ENCODE data around the gene VTCN1.
"Not testable (repeated sequence)": the region's sequence is repeated elsewhere in the genome, so short reads cannot be mapped to it uniquely, and the experiment has no call there.

VTCN1 gene

DNA sequence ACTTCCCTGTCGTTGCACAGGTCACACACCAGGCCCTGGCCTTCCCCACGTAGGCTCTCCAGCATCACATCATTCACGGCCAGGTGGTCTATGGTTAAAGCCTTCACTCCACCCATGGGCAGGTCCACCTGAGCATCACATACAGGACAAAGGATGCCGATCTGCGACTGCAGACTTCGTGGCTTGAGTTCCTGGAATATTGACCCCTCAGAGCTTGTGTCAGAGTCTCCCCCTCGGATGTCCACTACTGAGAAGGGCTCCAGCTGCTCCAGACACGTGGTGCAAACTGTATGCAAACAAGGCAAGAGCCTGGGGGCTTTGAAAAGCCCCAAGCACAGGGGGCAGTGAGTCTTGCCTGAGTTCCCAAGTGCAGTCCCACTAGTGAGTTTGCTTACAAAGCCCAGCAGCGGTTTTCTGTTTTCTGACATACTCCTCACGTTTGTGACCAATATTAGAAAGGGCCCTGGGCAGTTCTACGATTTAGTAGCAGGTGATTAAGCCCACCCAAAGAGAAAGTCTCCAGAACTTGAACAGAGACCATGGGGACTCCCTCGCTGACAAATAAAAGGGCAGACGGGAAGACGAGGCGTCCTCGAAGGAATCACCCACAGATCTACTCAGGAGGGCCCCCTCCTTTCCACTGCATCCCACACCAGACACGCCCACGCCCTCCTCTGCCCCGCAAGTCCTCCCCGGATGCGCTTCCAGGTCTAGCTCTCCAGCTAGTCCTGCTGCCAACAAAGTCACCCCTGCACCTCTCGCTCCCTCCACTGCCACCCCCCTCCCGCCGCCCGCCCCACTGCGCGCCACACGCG is 89.7 kb downstream of the VTCN1 start (continued):
- TF ChIP-seq, protein P1, sequence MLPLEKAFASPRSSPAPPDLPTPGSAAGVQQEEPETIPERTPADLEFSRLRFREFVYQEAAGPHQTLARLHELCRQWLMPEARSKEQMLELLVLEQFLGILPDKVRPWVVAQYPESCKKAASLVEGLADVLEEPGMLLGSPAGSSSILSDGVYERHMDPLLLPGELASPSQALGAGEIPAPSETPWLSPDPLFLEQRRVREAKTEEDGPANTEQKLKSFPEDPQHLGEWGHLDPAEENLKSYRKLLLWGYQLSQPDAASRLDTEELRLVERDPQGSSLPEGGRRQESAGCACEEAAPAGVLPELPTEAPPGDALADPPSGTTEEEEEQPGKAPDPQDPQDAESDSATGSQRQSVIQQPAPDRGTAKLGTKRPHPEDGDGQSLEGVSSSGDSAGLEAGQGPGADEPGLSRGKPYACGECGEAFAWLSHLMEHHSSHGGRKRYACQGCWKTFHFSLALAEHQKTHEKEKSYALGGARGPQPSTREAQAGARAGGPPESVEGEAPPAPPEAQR (tag by site-specific recombination; IDR thresholded peaks at IDR 0.05), result no peak
- TF ChIP-seq ZNF529 (tag by site-specific recombination; IDR thresholded peaks at IDR 0.05; ENCODE audit: insufficient replicate concordance) (no peak), ZNF366 (tag by site-specific recombination; conservative IDR thresholded peaks at IDR 0.05) (0 out of 2 replicates have a peak, but pooled peaks have one; percentile 10), ZFHX2 (tag by site-specific recombination; conservative IDR thresholded peaks at IDR 0.05) (peak; percentile 83), ZNF391 (tag by site-specific recombination; IDR thresholded peaks at IDR 0.05; ENCODE audit: borderline replicate concordance, low read depth) (0 out of 2 replicates have a peak, but pooled peaks have one; percentile 33), ZNF132 (tag by site-specific recombination; IDR thresholded peaks at IDR 0.05; ENCODE audit: borderline replicate concordance) (no peak), ZNF184 (tag by site-specific recombination; IDR thresholded peaks at IDR 0.05) (no peak), EGR2 (tag by site-specific recombination; IDR thresholded peaks at IDR 0.05; ENCODE audit: low read depth) (peak; percentile 57; the same call in 1 of the 2 replicates), KLF9 (tag by site-specific recombination; IDR thresholded peaks at IDR 0.05; ENCODE audit: low read depth) (peak; percentile 73), ZNF677 (tag by site-specific recombination; IDR thresholded peaks at IDR 0.05) (no peak), HOXC10 (CRISPR knock-in tag; IDR thresholded peaks at IDR 0.05) (no peak), RBAK (tag by site-specific recombination; IDR thresholded peaks at IDR 0.05) (no peak), MZF1 (tag by site-specific recombination; IDR thresholded peaks at IDR 0.05; ENCODE audit: borderline replicate concordance) (no peak), ZNF354C (tag by site-specific recombination; IDR thresholded peaks at IDR 0.05; ENCODE audit: borderline replicate concordance, low read depth) (no peak), ZNF335 (tag by site-specific recombination; conservative IDR thresholded peaks at IDR 0.05) (peak; percentile 72), ZNF10 (tag by site-specific recombination; IDR thresholded peaks at IDR 0.05) (no peak), ZNF121 (tag by site-specific recombination; IDR thresholded peaks at IDR 0.05) (no peak), HOXA7 (CRISPR knock-in tag; IDR thresholded peaks at IDR 0.05; ENCODE audit: borderline replicate concordance) (no peak)
- TF ChIP-seq, protein P2, sequence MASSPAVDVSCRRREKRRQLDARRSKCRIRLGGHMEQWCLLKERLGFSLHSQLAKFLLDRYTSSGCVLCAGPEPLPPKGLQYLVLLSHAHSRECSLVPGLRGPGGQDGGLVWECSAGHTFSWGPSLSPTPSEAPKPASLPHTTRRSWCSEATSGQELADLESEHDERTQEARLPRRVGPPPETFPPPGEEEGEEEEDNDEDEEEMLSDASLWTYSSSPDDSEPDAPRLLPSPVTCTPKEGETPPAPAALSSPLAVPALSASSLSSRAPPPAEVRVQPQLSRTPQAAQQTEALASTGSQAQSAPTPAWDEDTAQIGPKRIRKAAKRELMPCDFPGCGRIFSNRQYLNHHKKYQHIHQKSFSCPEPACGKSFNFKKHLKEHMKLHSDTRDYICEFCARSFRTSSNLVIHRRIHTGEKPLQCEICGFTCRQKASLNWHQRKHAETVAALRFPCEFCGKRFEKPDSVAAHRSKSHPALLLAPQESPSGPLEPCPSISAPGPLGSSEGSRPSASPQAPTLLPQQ (tag by site-specific recombination; IDR thresholded peaks at IDR 0.05), result peak; percentile 18; the same call in 1 of the 2 replicates
- TF ChIP-seq, protein P3, sequence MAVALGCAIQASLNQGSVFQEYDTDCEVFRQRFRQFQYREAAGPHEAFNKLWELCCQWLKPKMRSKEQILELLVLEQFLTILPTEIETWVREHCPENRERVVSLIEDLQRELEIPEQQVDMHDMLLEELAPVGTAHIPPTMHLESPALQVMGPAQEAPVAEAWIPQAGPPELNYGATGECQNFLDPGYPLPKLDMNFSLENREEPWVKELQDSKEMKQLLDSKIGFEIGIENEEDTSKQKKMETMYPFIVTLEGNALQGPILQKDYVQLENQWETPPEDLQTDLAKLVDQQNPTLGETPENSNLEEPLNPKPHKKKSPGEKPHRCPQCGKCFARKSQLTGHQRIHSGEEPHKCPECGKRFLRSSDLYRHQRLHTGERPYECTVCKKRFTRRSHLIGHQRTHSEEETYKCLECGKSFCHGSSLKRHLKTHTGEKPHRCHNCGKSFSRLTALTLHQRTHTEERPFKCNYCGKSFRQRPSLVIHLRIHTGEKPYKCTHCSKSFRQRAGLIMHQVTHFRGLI (tag by site-specific recombination; IDR thresholded peaks at IDR 0.05), result no peak
- TF ChIP-seq, protein P4, sequence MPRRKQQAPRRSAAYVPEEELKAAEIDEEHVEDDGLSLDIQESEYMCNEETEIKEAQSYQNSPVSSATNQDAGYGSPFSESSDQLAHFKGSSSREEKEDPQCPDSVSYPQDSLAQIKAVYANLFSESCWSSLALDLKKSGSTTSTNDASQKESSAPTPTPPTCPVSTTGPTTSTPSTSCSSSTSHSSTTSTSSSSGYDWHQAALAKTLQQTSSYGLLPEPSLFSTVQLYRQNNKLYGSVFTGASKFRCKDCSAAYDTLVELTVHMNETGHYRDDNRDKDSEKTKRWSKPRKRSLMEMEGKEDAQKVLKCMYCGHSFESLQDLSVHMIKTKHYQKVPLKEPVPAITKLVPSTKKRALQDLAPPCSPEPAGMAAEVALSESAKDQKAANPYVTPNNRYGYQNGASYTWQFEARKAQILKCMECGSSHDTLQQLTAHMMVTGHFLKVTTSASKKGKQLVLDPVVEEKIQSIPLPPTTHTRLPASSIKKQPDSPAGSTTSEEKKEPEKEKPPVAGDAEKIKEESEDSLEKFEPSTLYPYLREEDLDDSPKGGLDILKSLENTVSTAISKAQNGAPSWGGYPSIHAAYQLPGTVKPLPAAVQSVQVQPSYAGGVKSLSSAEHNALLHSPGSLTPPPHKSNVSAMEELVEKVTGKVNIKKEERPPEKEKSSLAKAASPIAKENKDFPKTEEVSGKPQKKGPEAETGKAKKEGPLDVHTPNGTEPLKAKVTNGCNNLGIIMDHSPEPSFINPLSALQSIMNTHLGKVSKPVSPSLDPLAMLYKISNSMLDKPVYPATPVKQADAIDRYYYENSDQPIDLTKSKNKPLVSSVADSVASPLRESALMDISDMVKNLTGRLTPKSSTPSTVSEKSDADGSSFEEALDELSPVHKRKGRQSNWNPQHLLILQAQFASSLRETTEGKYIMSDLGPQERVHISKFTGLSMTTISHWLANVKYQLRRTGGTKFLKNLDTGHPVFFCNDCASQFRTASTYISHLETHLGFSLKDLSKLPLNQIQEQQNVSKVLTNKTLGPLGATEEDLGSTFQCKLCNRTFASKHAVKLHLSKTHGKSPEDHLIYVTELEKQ (tag by site-specific recombination; IDR thresholded peaks at IDR 0.05; ENCODE audit: borderline replicate concordance), result no peak
- TF ChIP-seq, protein P5, sequence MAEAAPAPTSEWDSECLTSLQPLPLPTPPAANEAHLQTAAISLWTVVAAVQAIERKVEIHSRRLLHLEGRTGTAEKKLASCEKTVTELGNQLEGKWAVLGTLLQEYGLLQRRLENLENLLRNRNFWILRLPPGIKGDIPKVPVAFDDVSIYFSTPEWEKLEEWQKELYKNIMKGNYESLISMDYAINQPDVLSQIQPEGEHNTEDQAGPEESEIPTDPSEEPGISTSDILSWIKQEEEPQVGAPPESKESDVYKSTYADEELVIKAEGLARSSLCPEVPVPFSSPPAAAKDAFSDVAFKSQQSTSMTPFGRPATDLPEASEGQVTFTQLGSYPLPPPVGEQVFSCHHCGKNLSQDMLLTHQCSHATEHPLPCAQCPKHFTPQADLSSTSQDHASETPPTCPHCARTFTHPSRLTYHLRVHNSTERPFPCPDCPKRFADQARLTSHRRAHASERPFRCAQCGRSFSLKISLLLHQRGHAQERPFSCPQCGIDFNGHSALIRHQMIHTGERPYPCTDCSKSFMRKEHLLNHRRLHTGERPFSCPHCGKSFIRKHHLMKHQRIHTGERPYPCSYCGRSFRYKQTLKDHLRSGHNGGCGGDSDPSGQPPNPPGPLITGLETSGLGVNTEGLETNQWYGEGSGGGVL (tag by site-specific recombination; IDR thresholded peaks at IDR 0.05), result peak; percentile 94
- TF ChIP-seq, protein P6, sequence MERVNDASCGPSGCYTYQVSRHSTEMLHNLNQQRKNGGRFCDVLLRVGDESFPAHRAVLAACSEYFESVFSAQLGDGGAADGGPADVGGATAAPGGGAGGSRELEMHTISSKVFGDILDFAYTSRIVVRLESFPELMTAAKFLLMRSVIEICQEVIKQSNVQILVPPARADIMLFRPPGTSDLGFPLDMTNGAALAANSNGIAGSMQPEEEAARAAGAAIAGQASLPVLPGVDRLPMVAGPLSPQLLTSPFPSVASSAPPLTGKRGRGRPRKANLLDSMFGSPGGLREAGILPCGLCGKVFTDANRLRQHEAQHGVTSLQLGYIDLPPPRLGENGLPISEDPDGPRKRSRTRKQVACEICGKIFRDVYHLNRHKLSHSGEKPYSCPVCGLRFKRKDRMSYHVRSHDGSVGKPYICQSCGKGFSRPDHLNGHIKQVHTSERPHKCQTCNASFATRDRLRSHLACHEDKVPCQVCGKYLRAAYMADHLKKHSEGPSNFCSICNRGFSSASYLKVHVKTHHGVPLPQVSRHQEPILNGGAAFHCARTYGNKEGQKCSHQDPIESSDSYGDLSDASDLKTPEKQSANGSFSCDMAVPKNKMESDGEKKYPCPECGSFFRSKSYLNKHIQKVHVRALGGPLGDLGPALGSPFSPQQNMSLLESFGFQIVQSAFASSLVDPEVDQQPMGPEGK (tag by site-specific recombination; IDR thresholded peaks at IDR 0.05), result peak; percentile 55; the same call in 1 of the 2 replicates

DNA sequence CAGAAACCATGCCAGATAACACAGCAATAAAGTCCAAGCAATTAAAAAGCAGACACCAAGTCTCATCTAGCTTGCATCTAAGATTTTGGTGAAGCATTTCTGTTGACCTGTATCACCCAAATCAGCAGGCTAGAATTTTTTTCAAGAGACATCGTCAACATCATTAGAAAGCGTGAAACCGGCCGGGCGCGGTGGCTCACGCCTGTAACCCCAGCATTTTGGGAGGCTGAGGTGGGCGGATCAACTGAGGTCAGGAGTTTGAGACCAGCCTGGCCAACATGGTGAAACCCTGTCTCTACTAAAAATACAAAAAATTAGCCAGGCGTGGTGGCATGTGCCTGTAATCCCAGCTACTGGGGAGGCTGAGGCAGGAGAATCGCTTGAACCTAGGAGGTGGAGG is 91.6 kb downstream of the VTCN1 start:
- H3K4me3 ChIP-seq (ENCODE audit: low read depth, low read length); POLR2A ChIA-PET; H3K9me3 ChIP-seq (ENCODE audit: control insufficient read depth, insufficient read depth, low read depth, low read length); H3K4me1 ChIP-seq (ENCODE audit: control insufficient read depth, insufficient read depth, low read length); H3K27ac ChIP-seq (ENCODE audit: extremely low read depth, low read depth, low read length): not testable (repeated sequence)
- CTCF ChIA-PET, result interaction anchor here (0.5 to 2.0 kb wide), 4 partner anchors 10 to 538 kb away, joined by 3 to 9 read pairs (median 4); no protein-coding TSS in a partner anchor
- peaks cover 0 to 39% of the 10 kb centered on the region in 2 experiments; a peak in 2 of 3 replicates for H3K36me3 ChIP-seq (ENCODE audit: control insufficient read depth in 2 of 2, insufficient read depth in 1 of 2, low read length in 2 of 2)
